Measurements from ENCODE around the gene CAMSAP2. TPM values are rescaled to one million over a fixed set of nuclear protein-coding genes. Genes with fewer than 3 reads are reported as not detected.
"Not testable (repeated sequence)": the region's sequence is repeated elsewhere in the genome, so short reads cannot be mapped to it uniquely, and the experiment has no call there.

Gene CAMSAP2
- total RNA-seq, 1 experiment from 2014 or later: 25.0 TPM

DNA sequence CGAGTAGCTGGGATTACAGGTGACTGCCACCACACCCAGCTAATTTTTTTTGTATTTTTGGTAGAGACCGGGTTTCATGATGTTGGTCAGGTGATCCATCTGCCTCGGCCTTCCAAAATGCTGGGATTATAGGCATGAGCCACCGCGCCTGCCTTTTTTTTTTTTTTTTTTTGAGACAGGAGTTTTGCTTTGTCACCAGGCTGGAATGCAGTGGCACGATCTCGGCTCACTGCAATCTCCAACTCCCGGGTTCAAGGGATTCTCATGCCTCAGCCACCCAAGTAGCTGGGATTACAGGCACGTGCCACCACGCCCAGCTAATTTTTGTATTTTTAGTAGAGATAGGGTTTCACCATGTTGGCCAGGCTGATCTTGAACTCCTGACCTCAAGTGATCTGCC lies 12.1 kb downstream of the CAMSAP2 start:
- POLR2A ChIA-PET: interaction anchor here (0.7 kb wide), 1 partner anchor 34 kb away, joined by 3 read pairs; no protein-coding TSS in a partner anchor
- peak; percentile 44 for TF ChIP-seq FOSL1 (IDR thresholded peaks at IDR 0.05; ENCODE audit: low read depth)
- TF ChIP-seq MAX (IDR thresholded peaks at IDR 0.05): peak; percentile 33; the same call in 1 of the 2 replicates
- 0 out of 2 replicates have a peak, but pooled peaks have one; percentile 13 for TF ChIP-seq JUND (IDR thresholded peaks at IDR 0.05)
- 0 out of 2 replicates have a peak, but pooled peaks have one; percentile 29 for TF ChIP-seq CBX3 (IDR thresholded peaks at IDR 0.05; ENCODE audit: low read depth)
- H3K27ac ChIP-seq (ENCODE audit: low read depth, low read length); H4K20me1 ChIP-seq (ENCODE audit: insufficient read depth); H2AFZ ChIP-seq (ENCODE audit: low read depth, low read length, poor library complexity, severe bottlenecking); intact Hi-C loops (cut with micrococcal nuclease); H3K27me3 ChIP-seq (ENCODE audit: insufficient read depth, low read length); H3K36me3 ChIP-seq (ENCODE audit: control insufficient read depth in 1 of 2, insufficient read depth in 2 of 2, low read length in 2 of 2); H3K9me3 ChIP-seq (ENCODE audit: control insufficient read depth in 1 of 2, insufficient read depth in 1 of 2, low read depth in 1 of 2, low read length in 2 of 2); H3K9me2 ChIP-seq (ENCODE audit: insufficient read depth); BruUV-seq (replicated peaks); RAD21 ChIA-PET (ENCODE audit: low non-redundant PET in 1 of 2, low total read pairs in 2 of 2, uncharacterized antibody in 2 of 2, unreplicated experiment in 2 of 2): not testable (repeated sequence)
- Histone ChIP-seq H3K4me2 (ENCODE audit: low read length) (peak overlapping the region; percentile 59), H3K79me2 (ENCODE audit: insufficient read depth, low read length) (peaks cover 82% of the 10 kb centered on the region), H3K4me3 (replicated peaks in 1 of 2; ENCODE audit: low read depth in 1 of 2, low read length in 2 of 2) (peak overlapping the region in 1 of 2 experiments; percentile 40; a peak in 2 of 4 replicates), H3K4me1 (ENCODE audit: control insufficient read depth in 1 of 2, insufficient read depth in 2 of 2, low read length in 2 of 2) (peaks cover 13 to 34% of the 10 kb centered on the region in 2 experiments), H3K9ac (ENCODE audit: low read length) (peak overlapping the region; percentile 17; the same call in 1 of the 2 replicates)
- CTCF ChIA-PET: interaction anchor here (0.8 kb wide), 2 partner anchors 9 to 216 kb away, joined by 4 read pairs; no protein-coding TSS in a partner anchor
- DNase-seq (ENCODE audit: low read depth, low spot score) (peak; percentile 12), ATAC-seq (peak; percentile 74)

DNA sequence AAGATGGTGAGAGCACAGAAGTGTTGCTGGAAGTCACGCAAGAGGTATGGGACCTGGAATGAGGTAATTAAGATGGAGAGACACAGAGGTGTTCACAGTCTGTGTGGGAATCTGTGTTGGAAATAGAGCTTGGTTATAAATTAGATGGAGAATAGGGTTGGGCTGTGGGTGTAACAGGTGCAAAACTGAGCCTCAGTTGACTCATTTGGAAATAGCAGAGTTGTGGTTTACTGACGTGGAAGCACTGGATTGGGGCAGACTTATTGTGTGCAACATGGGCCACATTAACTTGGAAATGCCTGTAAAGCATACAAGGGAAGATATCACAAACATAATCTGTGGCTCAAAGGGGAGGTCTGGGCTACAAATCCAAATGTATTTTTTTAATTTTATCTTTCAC lies 13.0 kb downstream of the CAMSAP2 start:
- ChIA-PET CTCF (no interaction called here), RAD21 (ENCODE audit: low non-redundant PET in 1 of 2, low total read pairs in 2 of 2, uncharacterized antibody in 2 of 2, unreplicated experiment in 2 of 2) (no interaction called here), POLR2A (no interaction called here)
- intact Hi-C loops (cut with micrococcal nuclease): no loop called here
- BruUV-seq (replicated peaks): no TSS peak
- Histone ChIP-seq H3K9ac (ENCODE audit: low read length) (no peak overlapping the region), H2AFZ (ENCODE audit: low read depth, low read length, poor library complexity, severe bottlenecking) (no peak overlapping the region), H3K4me2 (ENCODE audit: low read length) (peak overlapping the region; percentile 59; the same call in 1 of the 2 replicates), H4K20me1 (ENCODE audit: insufficient read depth) (no peaks in the 10 kb centered on the region), H3K4me3 (replicated peaks in 1 of 2; ENCODE audit: low read depth in 1 of 2, low read length in 2 of 2) (no peak overlapping the region), H3K79me2 (ENCODE audit: insufficient read depth, low read length) (peaks cover 79% of the 10 kb centered on the region), H3K36me3 (ENCODE audit: control insufficient read depth in 1 of 2, insufficient read depth in 2 of 2, low read length in 2 of 2) (no peaks in the 10 kb centered on the region), H3K9me3 (ENCODE audit: control insufficient read depth in 1 of 2, insufficient read depth in 1 of 2, low read depth in 1 of 2, low read length in 2 of 2) (no peaks in the 10 kb centered on the region), H3K9me2 (ENCODE audit: insufficient read depth) (no peaks in the 10 kb centered on the region), H3K27me3 (ENCODE audit: insufficient read depth, low read length) (no peaks in the 10 kb centered on the region), H3K27ac (ENCODE audit: low read depth, low read length) (no peak overlapping the region), H3K4me1 (ENCODE audit: control insufficient read depth in 1 of 2, insufficient read depth in 2 of 2, low read length in 2 of 2) (peaks cover 13 to 36% of the 10 kb centered on the region in 2 experiments)
- DNase-seq (ENCODE audit: low read depth, low spot score) (no peak), ATAC-seq (no peak)
- no peak for TF ChIP-seq EZH2 (IDR thresholded peaks at IDR 0.05)
- TF ChIP-seq RAD21 (IDR thresholded peaks at IDR 0.05; ENCODE audit: low read depth): no peak
- no peak for TF ChIP-seq YY1 (IDR thresholded peaks at IDR 0.05; ENCODE audit: extremely low read depth, insufficient replicate concordance, low read depth, low read length)
- no peak for TF ChIP-seq TCF7L2 (IDR thresholded peaks at IDR 0.05; ENCODE audit: borderline replicate concordance, extremely low read depth, insufficient read depth, insufficient read length)
- no peak for TF ChIP-seq JUND (IDR thresholded peaks at IDR 0.05)
- TF ChIP-seq SIN3A (IDR thresholded peaks at IDR 0.05; ENCODE audit: low read depth): no peak
- TF ChIP-seq EZH2phosphoT487 (IDR thresholded peaks at IDR 0.05; ENCODE audit: borderline replicate concordance): no peak
- TF ChIP-seq REST (IDR thresholded peaks at IDR 0.05; ENCODE audit: low read depth): no peak
- TF ChIP-seq MAX (IDR thresholded peaks at IDR 0.05): no peak
- no peak for TF ChIP-seq CBX3 (IDR thresholded peaks at IDR 0.05; ENCODE audit: low read depth)
- no peak for TF ChIP-seq POLR2AphosphoS5 (IDR thresholded peaks at IDR 0.05; ENCODE audit: low read depth, low read length)
